ENCODE results near the gene DOC2A. TPM values are rescaled to one million over a fixed set of nuclear protein-coding genes. Genes with fewer than 3 reads are reported as not detected.

DOC2A gene
- total and polyA plus RNA-seq, 9 of the 15 experiments (the other 6 are each of a cell fraction or from before 2014, with no cell fraction given) = 0.03 to 0.38 (median 0.28) TPM; not detected in 1

DNA sequence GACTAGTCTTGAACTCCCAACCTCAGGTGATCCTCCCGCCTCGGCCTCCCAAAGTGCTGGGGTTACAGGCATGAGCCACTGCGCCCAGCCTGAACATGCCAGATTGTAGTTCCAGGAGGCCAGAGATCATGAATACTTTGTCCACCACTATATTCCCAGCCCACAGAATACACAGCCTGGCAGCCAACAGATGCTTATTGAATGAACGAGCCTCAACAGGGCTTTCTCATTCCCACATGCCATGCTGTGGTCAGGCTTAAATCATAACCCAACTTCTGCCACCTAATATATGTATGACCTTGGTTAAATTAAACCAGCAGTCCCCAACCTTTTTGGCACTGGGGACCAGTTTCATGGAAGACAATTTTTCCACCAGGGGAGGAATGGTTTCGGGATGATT is 52.1 kb downstream of the DOC2A start (continued):
- TF ChIP-seq, protein P1, sequence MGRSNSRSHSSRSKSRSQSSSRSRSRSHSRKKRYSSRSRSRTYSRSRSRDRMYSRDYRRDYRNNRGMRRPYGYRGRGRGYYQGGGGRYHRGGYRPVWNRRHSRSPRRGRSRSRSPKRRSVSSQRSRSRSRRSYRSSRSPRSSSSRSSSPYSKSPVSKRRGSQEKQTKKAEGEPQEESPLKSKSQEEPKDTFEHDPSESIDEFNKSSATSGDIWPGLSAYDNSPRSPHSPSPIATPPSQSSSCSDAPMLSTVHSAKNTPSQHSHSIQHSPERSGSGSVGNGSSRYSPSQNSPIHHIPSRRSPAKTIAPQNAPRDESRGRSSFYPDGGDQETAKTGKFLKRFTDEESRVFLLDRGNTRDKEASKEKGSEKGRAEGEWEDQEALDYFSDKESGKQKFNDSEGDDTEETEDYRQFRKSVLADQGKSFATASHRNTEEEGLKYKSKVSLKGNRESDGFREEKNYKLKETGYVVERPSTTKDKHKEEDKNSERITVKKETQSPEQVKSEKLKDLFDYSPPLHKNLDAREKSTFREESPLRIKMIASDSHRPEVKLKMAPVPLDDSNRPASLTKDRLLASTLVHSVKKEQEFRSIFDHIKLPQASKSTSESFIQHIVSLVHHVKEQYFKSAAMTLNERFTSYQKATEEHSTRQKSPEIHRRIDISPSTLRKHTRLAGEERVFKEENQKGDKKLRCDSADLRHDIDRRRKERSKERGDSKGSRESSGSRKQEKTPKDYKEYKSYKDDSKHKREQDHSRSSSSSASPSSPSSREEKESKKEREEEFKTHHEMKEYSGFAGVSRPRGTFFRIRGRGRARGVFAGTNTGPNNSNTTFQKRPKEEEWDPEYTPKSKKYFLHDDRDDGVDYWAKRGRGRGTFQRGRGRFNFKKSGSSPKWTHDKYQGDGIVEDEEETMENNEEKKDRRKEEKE (IDR thresholded peaks at IDR 0.05; ENCODE audit: borderline replicate concordance in 1 of 2, control insufficient read depth in 1 of 2, low read depth in 2 of 2, low read length in 1 of 2) = no peak
- TF ChIP-seq, protein P2, sequence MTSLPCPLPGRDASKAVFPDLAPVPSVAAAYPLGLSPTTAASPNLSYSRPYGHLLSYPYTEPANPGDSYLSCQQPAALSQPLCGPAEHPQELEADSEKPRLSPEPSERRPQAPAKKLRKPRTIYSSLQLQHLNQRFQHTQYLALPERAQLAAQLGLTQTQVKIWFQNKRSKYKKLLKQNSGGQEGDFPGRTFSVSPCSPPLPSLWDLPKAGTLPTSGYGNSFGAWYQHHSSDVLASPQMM (CRISPR knock-in tag; IDR thresholded peaks at IDR 0.05) = no peak
- no peak for TF ChIP-seq CTCF (IDR thresholded peaks at IDR 0.05 in 2 of 3, conservative IDR thresholded peaks at IDR 0.05 in 1 of 3; ENCODE audit: insufficient read depth in 2 of 3, low read depth in 1 of 3, low read length in 3 of 3)
- TF ChIP-seq NFE2 (IDR thresholded peaks at IDR 0.05; ENCODE audit: low read depth) = no peak
- TF ChIP-seq TRIM25 (IDR thresholded peaks at IDR 0.05; ENCODE audit: borderline replicate concordance) = no peak
- TF ChIP-seq, protein P3, sequence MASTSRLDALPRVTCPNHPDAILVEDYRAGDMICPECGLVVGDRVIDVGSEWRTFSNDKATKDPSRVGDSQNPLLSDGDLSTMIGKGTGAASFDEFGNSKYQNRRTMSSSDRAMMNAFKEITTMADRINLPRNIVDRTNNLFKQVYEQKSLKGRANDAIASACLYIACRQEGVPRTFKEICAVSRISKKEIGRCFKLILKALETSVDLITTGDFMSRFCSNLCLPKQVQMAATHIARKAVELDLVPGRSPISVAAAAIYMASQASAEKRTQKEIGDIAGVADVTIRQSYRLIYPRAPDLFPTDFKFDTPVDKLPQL (IDR thresholded peaks at IDR 0.05; ENCODE audit: extremely low read depth, insufficient read length) = no peak
- TF ChIP-seq, protein P4, sequence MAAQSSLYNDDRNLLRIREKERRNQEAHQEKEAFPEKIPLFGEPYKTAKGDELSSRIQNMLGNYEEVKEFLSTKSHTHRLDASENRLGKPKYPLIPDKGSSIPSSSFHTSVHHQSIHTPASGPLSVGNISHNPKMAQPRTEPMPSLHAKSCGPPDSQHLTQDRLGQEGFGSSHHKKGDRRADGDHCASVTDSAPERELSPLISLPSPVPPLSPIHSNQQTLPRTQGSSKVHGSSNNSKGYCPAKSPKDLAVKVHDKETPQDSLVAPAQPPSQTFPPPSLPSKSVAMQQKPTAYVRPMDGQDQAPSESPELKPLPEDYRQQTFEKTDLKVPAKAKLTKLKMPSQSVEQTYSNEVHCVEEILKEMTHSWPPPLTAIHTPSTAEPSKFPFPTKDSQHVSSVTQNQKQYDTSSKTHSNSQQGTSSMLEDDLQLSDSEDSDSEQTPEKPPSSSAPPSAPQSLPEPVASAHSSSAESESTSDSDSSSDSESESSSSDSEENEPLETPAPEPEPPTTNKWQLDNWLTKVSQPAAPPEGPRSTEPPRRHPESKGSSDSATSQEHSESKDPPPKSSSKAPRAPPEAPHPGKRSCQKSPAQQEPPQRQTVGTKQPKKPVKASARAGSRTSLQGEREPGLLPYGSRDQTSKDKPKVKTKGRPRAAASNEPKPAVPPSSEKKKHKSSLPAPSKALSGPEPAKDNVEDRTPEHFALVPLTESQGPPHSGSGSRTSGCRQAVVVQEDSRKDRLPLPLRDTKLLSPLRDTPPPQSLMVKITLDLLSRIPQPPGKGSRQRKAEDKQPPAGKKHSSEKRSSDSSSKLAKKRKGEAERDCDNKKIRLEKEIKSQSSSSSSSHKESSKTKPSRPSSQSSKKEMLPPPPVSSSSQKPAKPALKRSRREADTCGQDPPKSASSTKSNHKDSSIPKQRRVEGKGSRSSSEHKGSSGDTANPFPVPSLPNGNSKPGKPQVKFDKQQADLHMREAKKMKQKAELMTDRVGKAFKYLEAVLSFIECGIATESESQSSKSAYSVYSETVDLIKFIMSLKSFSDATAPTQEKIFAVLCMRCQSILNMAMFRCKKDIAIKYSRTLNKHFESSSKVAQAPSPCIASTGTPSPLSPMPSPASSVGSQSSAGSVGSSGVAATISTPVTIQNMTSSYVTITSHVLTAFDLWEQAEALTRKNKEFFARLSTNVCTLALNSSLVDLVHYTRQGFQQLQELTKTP (IDR thresholded peaks at IDR 0.05; ENCODE audit: low read depth in 1 of 2, partially characterized antibody in 2 of 2) = no peak
